ENCODE results near the gene C1S.

DNA sequence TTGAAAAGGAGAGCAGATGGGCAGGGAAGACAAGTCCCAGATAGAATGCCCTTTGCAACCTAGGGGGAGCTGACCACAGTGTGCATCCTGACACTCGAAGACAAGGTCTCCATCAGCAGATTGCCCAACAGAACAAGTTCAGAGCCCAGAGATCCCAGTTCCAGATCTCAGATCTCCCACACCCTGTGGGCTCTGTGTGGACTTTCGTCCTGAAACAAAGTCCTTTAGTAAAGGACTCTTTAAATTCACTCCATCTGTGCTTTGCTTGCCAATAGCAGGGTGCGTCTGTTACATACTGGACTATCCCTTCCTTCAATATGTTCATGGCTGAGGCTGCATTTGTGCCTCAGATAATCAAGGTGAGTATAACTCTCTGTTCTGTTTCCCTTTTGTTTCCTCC lies 57.2 kb downstream of the C1S start:
- TF ChIP-seq, protein P1, sequence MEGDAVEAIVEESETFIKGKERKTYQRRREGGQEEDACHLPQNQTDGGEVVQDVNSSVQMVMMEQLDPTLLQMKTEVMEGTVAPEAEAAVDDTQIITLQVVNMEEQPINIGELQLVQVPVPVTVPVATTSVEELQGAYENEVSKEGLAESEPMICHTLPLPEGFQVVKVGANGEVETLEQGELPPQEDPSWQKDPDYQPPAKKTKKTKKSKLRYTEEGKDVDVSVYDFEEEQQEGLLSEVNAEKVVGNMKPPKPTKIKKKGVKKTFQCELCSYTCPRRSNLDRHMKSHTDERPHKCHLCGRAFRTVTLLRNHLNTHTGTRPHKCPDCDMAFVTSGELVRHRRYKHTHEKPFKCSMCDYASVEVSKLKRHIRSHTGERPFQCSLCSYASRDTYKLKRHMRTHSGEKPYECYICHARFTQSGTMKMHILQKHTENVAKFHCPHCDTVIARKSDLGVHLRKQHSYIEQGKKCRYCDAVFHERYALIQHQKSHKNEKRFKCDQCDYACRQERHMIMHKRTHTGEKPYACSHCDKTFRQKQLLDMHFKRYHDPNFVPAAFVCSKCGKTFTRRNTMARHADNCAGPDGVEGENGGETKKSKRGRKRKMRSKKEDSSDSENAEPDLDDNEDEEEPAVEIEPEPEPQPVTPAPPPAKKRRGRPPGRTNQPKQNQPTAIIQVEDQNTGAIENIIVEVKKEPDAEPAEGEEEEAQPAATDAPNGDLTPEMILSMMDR (IDR thresholded peaks at IDR 0.05), result no peak
- TF ChIP-seq POLR2A (IDR thresholded peaks at IDR 0.05), result no peak
